GM21381 (cell line): ENCODE results near the gene MAST2.

Experiments
- ATAC-seq: cut with Tn5 transposase; IDR thresholded peaks from one replicate; pipeline ENCODE4 v1.9.1; 2021; ENCODE audit warnings: mild to moderate bottlenecking, moderate library complexity; ENCODE audit not compliant: unreplicated experiment

Gene MAST2

DNA sequence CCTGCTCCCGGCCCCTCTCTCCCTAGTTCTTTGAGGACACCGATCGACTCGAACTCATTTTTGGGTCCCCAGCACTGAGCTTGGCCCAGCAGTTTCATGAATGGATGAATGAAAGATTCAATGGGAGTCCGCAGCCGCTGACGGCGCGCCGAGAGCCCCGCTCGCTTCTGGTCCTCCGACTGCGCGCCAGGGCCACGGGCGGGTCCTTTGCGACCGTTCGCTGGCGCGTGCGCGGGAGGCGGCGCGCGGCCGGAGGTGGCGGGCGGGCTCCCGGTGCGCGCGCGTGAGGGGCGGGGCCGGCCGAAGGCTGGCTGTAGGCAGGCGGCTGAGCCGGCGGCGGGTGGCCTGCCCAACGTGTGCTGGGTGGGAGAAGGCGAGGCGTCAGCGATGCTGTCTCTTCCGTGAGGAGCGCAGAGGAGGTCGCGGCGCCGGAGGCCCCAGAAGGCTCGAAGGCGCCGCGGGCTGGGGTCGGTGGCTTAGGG lies at the start of gene MAST2:
MAST2 (plus strand) TSS at position 314 of the 482 bp plus-strand sequence. CDS start 284 bp downstream, outside the sequence.
- ATAC-seq: peak; percentile 92

GRCh38 chr1:45755697-45756096 lies 47.7 kb upstream of the MAST2 start:
- no peak for ATAC-seq

GRCh38 chr1:45762291-45762690 lies 41.1 kb upstream of the MAST2 start:
- ATAC-seq: no peak

- no peak for ATAC-seq
Observed at GRCh38 chr1:45765999-45766792, 37.2 kb upstream of the MAST2 start.

- ATAC-seq: no peak
Observed at GRCh38 chr1:45767035-45767434, 36.4 kb upstream of the MAST2 start.

GRCh38 chr1:45769261-45769932 lies 34.0 kb upstream of the MAST2 start:
- ATAC-seq: no peak

DNA sequence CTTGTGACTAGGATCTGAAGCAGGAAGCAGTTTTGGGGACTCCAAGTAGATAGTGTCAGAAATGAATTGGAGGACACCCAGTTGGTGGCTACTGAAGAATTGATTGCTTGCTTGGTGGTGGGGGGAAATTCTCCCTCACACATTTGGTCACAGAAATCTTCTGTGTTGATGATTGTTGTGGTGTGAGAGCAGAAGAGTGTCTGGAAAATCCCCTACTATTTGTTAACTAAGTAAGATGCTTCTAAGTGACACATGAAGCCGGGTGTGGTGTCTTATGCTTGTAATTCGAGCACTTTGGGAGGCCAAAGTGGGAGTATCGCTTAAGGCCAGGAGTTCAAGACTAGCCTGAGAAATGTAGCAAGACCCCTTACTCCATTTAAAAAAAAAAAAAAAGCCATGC lies 30.4 kb upstream of the MAST2 start:
- no peak for ATAC-seq

- no peak for ATAC-seq
Observed at GRCh38 chr1:45775794-45776193, 27.6 kb upstream of the MAST2 start.

GRCh38 chr1:45785583-45785982 lies 17.8 kb upstream of the MAST2 start:
- no peak for ATAC-seq

DNA sequence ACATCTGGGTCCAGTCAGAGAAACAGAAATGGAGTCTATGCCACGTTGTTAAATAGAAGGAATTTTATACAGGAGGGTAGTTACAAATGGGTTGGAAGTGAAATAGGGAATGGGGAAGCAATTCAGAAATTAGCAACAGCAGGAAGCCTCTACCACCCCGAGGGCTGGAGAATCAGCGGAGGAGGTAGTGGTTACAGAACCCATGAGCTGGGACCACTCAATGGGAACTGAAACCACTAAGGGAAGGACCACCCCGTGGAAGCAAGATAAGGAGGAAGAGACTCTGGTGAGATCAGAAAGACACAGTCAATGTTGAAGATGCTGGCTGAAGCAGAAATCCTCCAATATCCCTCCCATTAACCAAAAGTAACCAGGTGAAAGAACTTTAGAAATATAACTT lies 15.5 kb upstream of the MAST2 start:
- ATAC-seq: no peak

DNA sequence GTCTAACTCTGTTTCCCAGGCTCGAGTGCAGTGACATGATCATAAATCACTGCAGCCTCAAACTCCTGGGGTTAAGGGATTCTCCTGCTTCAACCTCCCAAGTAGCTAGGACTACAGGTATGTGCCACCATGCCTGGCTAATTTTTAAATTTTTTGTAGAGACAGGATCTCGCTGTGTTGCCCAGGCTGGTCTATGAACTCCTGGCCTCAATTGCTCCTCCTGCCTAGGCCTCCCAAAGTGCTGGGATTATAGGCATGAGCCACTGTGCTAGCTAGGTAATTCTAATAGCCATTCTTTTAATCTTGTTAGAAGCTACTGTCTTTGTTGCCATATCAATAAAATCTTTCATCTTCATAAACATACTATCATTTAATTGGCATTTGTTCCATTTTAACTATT lies 13.8 kb upstream of the MAST2 start:
- ATAC-seq: no peak

- ATAC-seq: no peak
Observed at GRCh38 chr1:45792744-45793143, 10.7 kb upstream of the MAST2 start.

DNA sequence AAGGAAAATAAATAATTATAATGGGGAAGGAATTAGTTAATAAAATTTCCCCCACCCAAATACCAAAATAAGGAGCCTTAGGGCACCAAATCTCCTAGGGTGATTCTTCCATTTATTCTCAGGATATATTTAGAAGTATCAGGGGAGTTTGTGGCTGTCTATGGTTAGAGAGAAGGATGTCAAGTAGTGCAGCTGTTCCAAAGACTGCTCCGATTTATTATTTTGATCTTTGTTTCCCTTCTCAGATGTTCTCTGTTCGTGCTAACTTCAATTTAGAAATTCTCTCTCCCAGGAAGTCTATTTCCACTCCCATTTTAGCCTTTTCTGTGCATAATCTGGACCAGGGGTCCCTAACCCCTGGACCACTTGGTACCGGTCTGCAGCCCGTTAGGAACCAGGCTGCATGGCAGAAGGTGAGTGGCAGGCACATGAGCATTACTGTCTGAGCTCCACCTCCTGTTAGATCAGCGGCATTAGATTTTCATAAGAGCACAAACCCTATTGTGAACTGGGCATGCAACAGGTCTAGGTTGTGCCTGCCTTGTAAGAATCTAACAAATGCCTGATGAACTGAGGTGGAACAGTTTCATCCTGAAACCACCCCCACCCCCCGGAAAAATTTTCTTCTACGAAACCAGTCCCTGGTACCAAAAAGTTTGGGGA lies 9.3 kb upstream of the MAST2 start:
- ATAC-seq: no peak

DNA sequence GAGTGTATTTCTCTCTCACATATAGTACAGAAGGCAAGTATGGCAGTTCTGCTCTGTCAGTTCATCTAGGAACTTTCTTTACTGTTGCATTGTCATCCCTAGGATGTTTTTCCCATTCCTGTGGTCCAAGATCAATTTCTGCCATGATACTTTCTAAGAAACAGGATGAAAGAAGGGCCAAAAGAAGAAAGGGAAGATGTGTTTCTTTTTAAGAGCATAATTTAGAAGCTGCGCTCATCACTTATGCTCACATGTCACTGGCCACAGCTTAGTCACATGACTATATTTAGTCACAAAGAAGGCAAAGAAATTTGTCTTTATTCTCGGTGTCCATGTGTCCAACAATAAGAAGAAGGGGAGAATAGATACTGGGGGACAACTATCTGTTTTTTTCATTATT lies 7.0 kb upstream of the MAST2 start:
- ATAC-seq: no peak

GRCh38 chr1:45796946-45797345 lies 6.5 kb upstream of the MAST2 start:
- no peak for ATAC-seq

DNA sequence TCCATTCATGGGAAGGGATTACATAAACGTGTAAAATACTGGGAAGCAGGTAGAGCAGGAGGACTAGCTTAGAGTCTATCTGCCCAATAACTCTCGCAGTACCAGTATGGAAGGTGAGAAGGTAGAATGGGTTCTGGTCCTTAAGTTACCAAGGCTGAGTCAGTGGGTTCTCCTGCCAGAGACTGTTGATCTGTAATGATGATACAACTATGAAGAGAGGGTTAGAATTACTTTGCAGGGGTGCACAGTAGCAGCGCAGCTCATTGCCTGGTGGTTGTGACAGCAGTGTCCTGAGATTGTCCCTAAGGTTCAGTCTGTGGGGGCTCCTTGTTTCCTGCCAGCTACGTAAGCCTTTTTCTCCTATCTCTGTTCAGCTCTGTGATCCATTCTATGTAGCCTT lies 2.5 kb upstream of the MAST2 start:
- ATAC-seq: no peak

DNA sequence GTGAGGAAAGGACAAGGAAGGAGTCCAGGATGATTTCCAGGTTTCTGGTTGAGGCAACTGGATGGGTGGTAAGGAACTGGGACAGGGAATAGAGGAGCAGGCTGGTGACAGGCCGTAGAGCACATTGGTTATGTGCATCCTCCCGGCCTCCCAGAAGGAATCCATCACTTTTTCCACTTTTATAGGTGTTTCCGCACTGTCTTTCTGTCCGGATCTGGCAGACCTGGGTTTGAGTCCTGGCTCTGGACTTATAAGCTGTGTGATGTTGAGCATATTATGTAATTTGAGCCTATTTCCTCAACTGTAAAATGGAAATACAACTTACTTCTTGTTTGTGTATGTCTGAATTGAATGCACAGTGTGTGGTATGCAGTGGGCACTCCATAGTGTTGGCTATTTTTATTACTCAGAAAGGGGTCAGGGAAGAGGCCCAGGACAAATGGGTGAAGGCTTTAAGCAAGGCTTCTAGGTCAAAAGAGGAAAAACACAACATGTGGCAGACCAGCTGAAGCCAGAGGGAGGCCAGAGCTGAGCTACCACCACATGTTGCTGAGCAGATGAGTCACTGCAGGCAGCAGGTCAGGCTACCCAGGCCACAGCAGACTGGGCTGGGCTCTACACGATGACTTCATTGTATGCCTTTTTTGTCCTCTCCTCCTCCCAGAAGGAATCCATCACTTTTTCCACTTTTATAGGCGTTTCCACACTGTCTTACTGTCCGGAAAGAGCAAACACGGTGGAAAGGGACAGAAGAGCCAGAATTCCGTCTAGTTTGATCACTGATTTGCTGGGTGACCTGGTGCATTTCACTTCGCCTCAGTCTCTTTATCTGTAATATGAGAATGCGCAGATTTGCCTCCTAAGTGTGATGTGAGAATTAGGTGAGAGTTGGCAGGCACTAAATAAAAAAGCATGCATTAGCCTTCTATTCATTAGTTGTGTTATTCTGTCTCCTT lies 791 bp upstream of the MAST2 start:
- no peak for ATAC-seq

GRCh38 chr1:45803781-45804668 lies 613 bp downstream of the MAST2 start:
- ATAC-seq: peak; percentile 37

DNA sequence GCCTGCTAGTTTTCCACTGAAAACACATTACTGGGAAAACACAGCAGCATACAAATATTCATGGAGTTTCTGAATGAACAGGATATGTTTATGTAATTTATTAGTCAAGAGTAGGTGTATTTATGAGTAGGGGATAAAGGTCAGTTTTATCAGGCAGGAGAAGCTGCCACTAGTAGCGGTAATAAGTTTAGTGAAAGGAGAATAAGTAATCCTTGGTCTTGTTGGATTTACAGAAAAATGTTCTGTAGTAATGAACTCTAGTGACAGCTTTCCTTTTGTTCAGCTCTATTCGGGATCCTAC lies 1.2 kb downstream of the MAST2 start:
- no peak for ATAC-seq

DNA sequence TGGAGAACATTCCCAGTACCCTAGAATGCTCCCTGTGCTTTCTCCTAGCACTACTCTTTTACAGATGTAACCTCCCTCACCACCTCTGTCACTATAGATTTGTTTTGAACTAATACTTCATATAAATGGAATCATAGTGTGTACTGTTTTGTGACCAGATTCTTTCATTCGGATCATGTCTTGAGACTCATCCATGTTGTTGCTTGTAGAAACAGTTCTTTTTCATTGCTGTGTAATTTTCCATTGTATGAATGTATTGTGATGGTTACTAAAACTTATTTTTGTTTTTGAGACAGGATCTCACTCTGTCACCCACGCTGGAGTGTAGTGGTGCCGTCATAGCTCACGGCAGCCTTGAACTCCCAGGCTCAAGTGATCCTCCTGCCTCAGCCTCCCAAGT lies 2.7 kb downstream of the MAST2 start:
- ATAC-seq: no peak
